GM18511 (cell line): Measurements from ENCODE around the gene CNTN4.

Experiments
- ATAC-seq: cut with Tn5 transposase; IDR thresholded peaks from one replicate; pipeline ENCODE4 v1.9.1; 2021; ENCODE audit warnings: mild to moderate bottlenecking, moderate library complexity; ENCODE audit not compliant: unreplicated experiment

Gene CNTN4

DNA sequence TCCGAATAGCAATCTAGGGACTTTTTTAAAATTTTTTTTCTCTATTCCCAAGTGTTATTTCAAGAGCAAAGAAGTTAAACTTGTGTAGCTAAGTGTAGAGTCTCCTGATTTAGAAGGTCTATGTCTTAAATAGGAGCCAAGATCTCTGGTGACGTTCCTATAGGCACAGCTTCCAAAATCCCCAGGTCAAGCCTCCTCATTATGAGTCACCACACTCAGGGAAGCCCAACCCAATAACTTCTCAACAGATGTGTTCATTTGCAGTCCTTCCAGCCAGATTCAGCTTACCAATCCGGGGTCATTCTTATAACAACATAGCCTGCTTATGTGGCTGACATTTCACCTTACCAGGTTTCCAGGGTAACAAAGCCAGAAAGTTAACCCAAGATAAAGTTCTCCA, 741.2 kb downstream of the CNTN4 start:
- ATAC-seq: no peak

GRCh38 chr3:2847062-2847841, 748.6 kb downstream of the CNTN4 start:
- ATAC-seq: no peak

DNA sequence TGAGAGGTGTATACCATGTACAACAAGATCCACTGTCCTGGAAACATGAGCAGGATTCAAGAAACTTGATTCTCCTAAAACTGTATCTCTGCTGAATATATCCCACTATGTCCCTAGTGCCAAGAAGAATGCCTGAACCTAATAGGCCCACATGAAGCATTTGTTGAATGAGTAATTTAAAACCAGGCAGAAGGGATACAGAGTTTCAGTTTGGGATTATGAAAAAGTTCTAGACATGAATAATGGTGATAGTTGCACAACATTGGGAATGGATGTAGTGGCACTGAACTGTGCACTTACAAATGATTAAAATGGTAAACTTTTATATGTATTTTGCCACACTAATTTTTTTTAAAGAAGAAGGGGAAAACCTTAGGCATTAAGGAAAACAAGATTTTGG, 750.4 kb downstream of the CNTN4 start:
- no peak for ATAC-seq

DNA sequence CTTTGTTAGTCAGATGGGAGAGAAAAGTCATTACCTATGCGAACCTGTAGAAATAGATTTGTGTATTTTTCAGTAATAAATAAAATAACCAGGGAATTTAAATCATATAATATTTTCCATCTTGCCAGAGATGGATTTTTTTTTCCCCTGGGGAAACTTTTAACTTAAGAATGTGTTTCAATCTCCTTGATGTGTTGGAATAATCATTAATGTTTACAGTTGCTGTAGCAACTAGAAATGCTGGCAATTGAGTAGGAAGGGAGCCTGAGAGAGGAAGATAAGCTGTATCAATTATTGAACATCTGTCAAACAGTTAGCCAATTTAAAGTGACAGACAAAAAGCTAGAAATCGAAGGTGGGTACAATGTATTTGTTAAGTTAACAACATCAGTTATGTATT, 752.0 kb downstream of the CNTN4 start:
- no peak for ATAC-seq

DNA sequence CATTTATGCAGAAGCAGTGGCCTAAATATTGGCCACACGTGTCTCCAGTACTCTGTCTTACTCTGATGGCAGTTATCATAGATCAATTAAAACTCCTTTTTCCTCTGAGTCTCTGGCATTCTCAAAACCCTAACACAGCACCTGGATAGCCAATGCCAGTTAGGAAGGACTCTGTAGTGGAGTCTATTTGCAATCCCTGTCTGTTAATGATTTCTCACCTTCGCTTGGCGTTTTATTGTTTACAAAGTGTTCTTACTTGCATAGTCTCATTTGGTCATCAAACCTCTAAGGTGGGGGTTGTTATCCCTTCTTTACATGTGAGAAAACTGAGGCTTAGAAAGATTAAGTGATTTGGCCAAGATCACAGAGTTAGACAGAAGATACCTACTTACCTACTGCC, 752.7 kb downstream of the CNTN4 start:
- no peak for ATAC-seq

- no peak for ATAC-seq
These were observed 753.2 kb downstream of the CNTN4 start for GRCh38 chr3:2851835-2852234.

- no peak for ATAC-seq
These were observed 755.0 kb downstream of the CNTN4 start for GRCh38 chr3:2853651-2854050.

GRCh38 chr3:2856138-2857133, 757.8 kb downstream of the CNTN4 start:
- no peak for ATAC-seq

DNA sequence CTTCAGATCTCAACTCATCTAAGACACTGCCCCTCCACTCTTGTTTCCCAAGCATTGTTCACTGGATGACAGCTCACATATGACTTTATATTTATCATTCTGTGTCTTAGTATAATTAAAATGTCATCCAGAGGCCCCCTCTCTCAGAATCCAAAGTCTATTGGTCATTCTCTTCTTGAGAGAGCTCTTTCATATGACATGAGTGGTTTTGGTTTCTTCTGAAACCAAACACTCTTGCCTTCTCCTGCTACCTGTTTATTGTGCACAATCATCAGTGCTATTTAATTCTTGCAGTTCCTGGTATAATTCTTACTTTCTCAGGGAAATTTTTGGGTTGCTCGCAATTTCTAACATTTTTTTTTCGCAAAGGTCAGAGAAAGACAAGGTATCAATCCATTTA, 762.0 kb downstream of the CNTN4 start:
- no peak for ATAC-seq

GRCh38 chr3:2861120-2861519, 762.5 kb downstream of the CNTN4 start:
- ATAC-seq: no peak

GRCh38 chr3:2861920-2862319, 763.3 kb downstream of the CNTN4 start:
- no peak for ATAC-seq

GRCh38 chr3:2862366-2862765, 763.7 kb downstream of the CNTN4 start:
- no peak for ATAC-seq

DNA sequence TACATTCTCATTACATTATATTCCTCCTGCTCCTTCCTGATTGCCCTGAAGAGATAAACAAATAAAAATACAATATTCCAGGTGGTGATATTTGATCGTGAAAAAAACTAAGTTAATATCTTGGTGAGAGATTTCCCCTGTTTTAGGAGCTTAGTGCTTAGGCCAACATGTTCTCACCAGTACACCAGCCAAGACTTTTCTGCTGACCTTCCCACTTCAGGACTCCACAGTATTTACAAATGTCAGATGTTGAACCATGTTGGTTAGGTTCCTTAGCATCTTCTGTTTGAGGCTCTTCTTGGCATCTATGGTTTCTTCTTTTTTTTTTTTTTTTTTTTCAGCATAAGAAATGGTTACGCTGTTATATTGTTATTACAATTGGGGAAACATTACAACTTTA, 764.5 kb downstream of the CNTN4 start:
- ATAC-seq: no peak

DNA sequence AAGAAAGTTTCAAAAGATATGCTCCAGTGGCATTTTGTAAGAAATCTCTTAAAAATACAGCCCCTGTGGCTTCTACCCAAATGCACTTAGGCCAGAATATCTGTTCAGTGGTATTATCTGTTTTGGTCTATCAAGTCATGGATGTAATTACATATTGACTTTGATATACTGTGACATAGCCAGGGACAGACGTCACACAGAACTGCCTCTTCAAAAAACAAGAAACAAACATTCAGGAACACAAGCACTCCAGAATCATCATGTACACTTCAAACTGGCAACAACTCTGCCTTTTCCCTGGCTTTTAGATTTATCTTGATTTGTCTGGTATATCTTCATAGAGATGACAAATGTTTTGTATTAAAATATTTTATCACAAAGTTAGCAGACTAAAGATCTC, 771.2 kb downstream of the CNTN4 start:
- no peak for ATAC-seq

GRCh38 chr3:2870724-2871333, 772.2 kb downstream of the CNTN4 start:
- peak; percentile 56 for ATAC-seq

DNA sequence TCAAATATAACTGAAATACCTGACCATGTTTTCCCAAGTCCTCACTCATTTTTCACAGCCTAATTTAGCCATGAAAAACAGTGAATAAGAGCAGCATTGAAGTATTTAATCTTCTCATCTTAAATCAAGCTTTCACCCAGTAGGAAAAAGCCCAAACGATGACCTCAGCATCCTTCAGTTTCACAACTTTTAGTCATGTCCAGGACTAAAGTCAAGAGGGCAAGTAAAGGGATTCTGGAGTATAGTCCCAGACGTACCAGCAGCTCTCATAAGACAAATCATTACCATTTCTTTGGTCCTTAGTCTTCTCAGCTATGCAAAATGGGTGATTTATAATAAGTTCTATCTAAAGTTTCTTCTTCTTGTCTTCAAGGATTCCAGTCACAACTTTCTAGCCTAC, 774.2 kb downstream of the CNTN4 start:
- no peak for ATAC-seq

GRCh38 chr3:2873986-2874385, 775.3 kb downstream of the CNTN4 start:
- ATAC-seq: no peak

GRCh38 chr3:2875699-2876098, 777.0 kb downstream of the CNTN4 start:
- no peak for ATAC-seq

DNA sequence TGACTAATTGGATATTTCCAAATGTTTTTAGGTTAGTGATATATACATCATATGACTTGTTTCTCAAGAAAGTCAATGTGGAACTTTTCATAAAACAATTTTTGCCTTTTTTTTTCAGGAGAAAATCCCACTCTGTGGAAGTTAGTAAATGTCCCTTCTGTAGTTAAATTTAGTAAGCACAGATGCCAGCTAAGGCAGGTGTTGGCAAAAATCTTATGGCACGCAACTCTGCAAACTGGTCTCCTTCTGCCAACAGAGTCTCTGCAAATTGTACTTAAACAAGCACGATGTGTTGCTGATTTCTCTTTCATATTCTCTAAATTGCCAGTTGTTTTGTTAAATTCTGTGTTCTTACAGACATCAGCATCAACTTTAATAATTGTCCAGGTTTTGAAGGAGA, 777.7 kb downstream of the CNTN4 start:
- ATAC-seq: no peak

GRCh38 chr3:2879023-2879422, 780.4 kb downstream of the CNTN4 start:
- ATAC-seq: no peak

GRCh38 chr3:2879587-2879986, 780.9 kb downstream of the CNTN4 start:
- ATAC-seq: no peak
